ENCODE results near the gene PPFIA3. TPM values are rescaled to one million over a fixed set of nuclear protein-coding genes. Genes with fewer than 3 reads are reported as not detected.

The PPFIA3 gene
- total RNA-seq, 1 experiment from 2014 or later = 19.1 TPM

GRCh38 chr19:49165865-49166301, 46.5 kb downstream of the PPFIA3 start:
- Mint-ChIP-seq H3K27ac (no peak overlapping the region), H3K4me1 (peaks cover 3 to 12% of the 10 kb centered on the region in 2 experiments; a peak in 3 of 4 replicates), H3K4me3 (peak overlapping the region in 1 of 2 experiments; percentile 74; a peak in 3 of 5 replicates), H3K27me3 (ENCODE audit: low read depth) (no peaks in the 10 kb centered on the region; the same call in 1 of the 2 replicates), H3K9me3 (no peaks in the 10 kb centered on the region), H3K36me3 (ENCODE audit: insufficient read depth in 1 of 3, low read depth in 3 of 3) (peaks cover 0 to 2% (median 0%) of the 10 kb centered on the region in 3 experiments; a peak in 1 of 7 replicates)
- H3K23ac ChIP-seq (ENCODE audit: insufficient read length, low read depth, low read length) = no peak overlapping the region
- H3K14ac ChIP-seq (ENCODE audit: insufficient read depth, low read length) = no peak overlapping the region; the same call in 1 of the 2 replicates
- no peak overlapping the region for H3K27ac ChIP-seq (ENCODE audit: insufficient read length, low read depth, low read length)
- H2BK20ac ChIP-seq (ENCODE audit: low read depth, low read length, poor library complexity, severe bottlenecking) = no peak overlapping the region
- H3K4ac ChIP-seq (ENCODE audit: low read depth, low read length) = no peak overlapping the region
- DNase-seq = peak; percentile 46
- H3K9me3 ChIP-seq (ENCODE audit: control insufficient read depth, low read depth, low read length) = no peaks in the 10 kb centered on the region
- H3K4me2 ChIP-seq (ENCODE audit: insufficient read depth, insufficient read length, low read length) = no peak overlapping the region
- H3K9ac ChIP-seq (ENCODE audit: extremely low read depth, insufficient read length, low read length) = no peak overlapping the region
- WGBS (ENCODE audit: extremely low coverage, insufficient read length, low lambda C conversion rate) = no CpG with 5 or more reads among the region's 30 CpGs
- H3K79me2 ChIP-seq (ENCODE audit: insufficient read depth, low read length) = no peaks in the 10 kb centered on the region
- no peak overlapping the region for H2AK5ac ChIP-seq (ENCODE audit: insufficient read length, low read length)
- H3K56ac ChIP-seq (ENCODE audit: insufficient read length, low read depth, low read length) = no peak overlapping the region
- H2AFZ ChIP-seq (ENCODE audit: low read length) = no peak overlapping the region
- H4K5ac ChIP-seq (ENCODE audit: insufficient read length, low read depth, low read length) = no peak overlapping the region
- no peak overlapping the region for H3T11ph ChIP-seq (ENCODE audit: low read length)
- no peak overlapping the region for H2BK12ac ChIP-seq (ENCODE audit: insufficient read length, low read depth, low read length)
- H4K8ac ChIP-seq (replicated peaks; ENCODE audit: insufficient read length, low read depth, low read length) = no peak overlapping the region
- no peaks in the 10 kb centered on the region for H3K23me2 ChIP-seq (ENCODE audit: insufficient read length, low read depth, low read length, poor library complexity, severe bottlenecking)
- no peak overlapping the region for H4K91ac ChIP-seq (ENCODE audit: insufficient read length, low read depth, low read length)
- H4K20me1 ChIP-seq (ENCODE audit: control insufficient read depth, insufficient read depth, insufficient read length) = no peaks in the 10 kb centered on the region
- H3K4me1 ChIP-seq (ENCODE audit: insufficient read depth, low read length) = no peaks in the 10 kb centered on the region
- no peaks in the 10 kb centered on the region for H3K79me1 ChIP-seq (ENCODE audit: insufficient read depth, low read depth, low read length, poor library complexity, severe bottlenecking)
- H2BK120ac ChIP-seq (ENCODE audit: low read depth, low read length, poor library complexity, severe bottlenecking) = no peak overlapping the region
- H3K18ac ChIP-seq (ENCODE audit: insufficient read length, low read depth, low read length) = no peak overlapping the region
- no peaks in the 10 kb centered on the region for H3K27me3 ChIP-seq (ENCODE audit: insufficient read depth, low read length)
- no peak overlapping the region for H2BK15ac ChIP-seq (ENCODE audit: low read depth, low read length)
- TF ChIP-seq, protein P1, sequence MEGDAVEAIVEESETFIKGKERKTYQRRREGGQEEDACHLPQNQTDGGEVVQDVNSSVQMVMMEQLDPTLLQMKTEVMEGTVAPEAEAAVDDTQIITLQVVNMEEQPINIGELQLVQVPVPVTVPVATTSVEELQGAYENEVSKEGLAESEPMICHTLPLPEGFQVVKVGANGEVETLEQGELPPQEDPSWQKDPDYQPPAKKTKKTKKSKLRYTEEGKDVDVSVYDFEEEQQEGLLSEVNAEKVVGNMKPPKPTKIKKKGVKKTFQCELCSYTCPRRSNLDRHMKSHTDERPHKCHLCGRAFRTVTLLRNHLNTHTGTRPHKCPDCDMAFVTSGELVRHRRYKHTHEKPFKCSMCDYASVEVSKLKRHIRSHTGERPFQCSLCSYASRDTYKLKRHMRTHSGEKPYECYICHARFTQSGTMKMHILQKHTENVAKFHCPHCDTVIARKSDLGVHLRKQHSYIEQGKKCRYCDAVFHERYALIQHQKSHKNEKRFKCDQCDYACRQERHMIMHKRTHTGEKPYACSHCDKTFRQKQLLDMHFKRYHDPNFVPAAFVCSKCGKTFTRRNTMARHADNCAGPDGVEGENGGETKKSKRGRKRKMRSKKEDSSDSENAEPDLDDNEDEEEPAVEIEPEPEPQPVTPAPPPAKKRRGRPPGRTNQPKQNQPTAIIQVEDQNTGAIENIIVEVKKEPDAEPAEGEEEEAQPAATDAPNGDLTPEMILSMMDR (conservative IDR thresholded peaks at IDR 0.05) = peak; percentile 38; the same call in 1 of the 3 replicates
- no peak overlapping the region for H2BK5ac ChIP-seq (ENCODE audit: insufficient read length, low read length)
